ENCODE results near the gene DIO3. TPM values are rescaled to one million over a fixed set of nuclear protein-coding genes. Genes with fewer than 3 reads are reported as not detected.

Gene DIO3
- total and polyA plus RNA-seq, 8 donors = 0.12 to 2.1 (median 0.79) TPM

DNA sequence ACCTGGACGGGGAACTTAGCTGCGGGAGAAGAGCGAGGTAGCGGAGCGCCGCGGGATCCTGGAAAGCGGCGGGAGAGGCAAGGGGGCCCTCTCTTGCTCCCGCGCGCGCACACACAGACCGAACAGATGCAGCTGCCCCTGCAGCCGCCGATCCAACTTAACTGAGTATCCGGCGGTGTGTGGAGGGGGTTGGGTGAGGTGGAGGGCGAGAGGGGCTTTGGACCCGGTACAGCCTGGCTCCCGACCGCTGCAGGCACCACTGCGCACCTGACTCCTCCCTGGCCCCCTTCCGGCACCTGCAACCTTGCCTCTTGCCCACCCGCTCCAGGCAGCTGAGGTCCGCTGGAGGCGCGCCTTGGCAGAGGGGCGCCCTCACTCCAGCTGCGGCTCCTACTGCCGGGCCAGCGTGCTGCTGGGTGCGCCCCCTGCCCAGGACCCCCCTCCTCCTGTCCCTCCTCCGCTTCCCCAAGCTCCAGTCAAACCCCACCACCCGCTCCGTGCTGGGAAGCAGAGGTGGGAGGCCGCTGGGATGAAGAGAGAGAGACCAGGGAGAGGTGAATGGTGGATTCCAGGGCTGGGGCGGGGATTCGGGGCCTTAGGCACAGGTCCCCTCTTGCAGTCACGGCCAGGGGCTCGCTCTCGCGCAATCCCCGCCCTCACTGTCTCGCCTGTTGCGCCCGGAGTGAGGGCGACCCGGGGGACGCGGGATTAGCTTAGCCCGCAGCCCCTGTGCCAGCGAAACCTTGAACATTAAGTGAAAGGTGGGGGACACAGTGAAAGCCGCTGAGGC is 2.6 kb downstream of the DIO3 start:
- peaks cover 0 to 42% (median 11%) of the 10 kb centered on the region in 4 donors for H3K27me3 ChIP-seq
- TF ChIP-seq, protein P1, sequence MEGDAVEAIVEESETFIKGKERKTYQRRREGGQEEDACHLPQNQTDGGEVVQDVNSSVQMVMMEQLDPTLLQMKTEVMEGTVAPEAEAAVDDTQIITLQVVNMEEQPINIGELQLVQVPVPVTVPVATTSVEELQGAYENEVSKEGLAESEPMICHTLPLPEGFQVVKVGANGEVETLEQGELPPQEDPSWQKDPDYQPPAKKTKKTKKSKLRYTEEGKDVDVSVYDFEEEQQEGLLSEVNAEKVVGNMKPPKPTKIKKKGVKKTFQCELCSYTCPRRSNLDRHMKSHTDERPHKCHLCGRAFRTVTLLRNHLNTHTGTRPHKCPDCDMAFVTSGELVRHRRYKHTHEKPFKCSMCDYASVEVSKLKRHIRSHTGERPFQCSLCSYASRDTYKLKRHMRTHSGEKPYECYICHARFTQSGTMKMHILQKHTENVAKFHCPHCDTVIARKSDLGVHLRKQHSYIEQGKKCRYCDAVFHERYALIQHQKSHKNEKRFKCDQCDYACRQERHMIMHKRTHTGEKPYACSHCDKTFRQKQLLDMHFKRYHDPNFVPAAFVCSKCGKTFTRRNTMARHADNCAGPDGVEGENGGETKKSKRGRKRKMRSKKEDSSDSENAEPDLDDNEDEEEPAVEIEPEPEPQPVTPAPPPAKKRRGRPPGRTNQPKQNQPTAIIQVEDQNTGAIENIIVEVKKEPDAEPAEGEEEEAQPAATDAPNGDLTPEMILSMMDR (IDR thresholded peaks at IDR 0.05) = no peak

DNA sequence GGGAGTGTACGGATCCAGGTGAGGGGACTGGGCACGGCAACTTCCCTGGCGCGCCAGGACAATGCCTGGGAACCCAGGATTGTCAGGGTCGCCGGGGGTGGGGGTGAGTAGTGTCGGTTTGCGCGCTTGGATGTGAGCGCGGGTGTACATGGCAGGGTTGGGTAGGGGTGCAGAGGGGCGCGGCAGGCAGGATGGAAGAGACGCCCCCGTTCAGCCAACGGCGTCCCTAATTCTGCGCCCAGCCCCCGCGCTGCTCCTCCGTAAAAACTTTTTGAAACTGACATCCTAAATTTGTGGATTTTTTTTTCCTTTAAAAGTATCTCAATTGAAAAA is 3.1 kb downstream of the DIO3 start:
- intact Hi-C loops (cut with DNase I) = no loop called here
- 4% methylated on average over 21 of the region's 21 CpGs for WGBS, 2 donors
- H3K36me3 ChIP-seq = no peaks in the 10 kb centered on the region
- FAIRE-seq (no peak), DNase-seq (peak in 1 of 6 donors; percentile 38), ATAC-seq (no peak)
- H3K27me3 ChIP-seq = peaks cover 0 to 42% (median 11%) of the 10 kb centered on the region in 4 donors
- no peaks in the 10 kb centered on the region for H3K9me3 ChIP-seq
- no peak overlapping the region for H3K27ac ChIP-seq
- H3K4me3 ChIP-seq = no peak overlapping the region
- TF ChIP-seq, protein P1 (IDR thresholded peaks at IDR 0.05) = no peak
- H3K4me1 ChIP-seq = no peaks in the 10 kb centered on the region

More for the DNA sequence above, 2.6 kb downstream of the DIO3 start:
- no peak overlapping the region for H3K4me3 ChIP-seq
- H3K4me1 ChIP-seq = no peaks in the 10 kb centered on the region
- H3K9me3 ChIP-seq = no peaks in the 10 kb centered on the region
- FAIRE-seq (no peak), DNase-seq (peak in 1 of 6 donors; percentile 58), ATAC-seq (no peak)
- intact Hi-C loops (cut with DNase I) = no loop called here
- 2 to 4% methylated on average over 45 to 54 of the region's 54 CpGs for WGBS, 2 donors
- H3K27ac ChIP-seq = no peak overlapping the region
- no peaks in the 10 kb centered on the region for H3K36me3 ChIP-seq

DNA sequence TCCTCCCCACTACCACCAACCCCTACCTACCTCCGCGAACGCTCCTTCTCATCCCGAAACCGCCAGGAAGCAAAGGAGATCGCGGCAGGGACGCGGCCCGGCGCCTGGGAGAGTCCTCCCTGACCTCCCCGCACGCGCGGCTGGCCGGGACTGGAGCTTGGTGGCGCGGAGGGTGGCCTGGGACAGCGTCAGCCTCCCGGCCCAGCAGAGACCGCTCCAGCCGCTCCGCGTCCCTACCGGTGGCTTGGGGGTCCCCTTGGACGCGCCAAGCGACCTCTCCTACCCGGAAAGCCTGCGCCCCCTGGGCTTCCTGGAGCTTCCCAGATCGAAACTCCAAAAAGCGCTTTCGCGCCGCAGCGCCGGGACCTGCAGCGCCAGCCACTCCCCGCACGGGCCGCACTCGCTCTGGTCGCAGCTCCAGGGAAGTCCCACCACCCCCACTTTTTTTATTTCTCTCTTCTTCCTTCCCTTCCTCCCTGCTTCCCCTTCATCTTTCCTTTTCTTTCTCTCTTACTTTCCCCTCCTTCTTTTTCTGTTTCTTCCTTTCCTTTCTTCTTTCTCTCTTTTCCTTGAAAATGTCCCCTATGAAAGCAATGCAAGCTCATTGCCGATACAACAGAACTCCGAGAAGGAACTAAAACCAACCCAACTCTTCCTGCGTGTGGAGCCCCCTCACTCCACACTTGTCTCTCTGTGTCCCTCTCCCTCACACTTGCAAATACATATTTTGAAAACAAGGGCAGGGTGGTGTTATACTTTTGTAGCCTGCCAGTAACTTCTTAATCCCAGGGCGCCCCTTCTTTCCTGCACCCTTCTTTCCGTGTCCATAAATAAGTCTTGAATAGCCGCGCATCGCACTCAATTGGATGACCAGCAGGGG is 3.8 kb downstream of the DIO3 start:
- H3K36me3 ChIP-seq = no peaks in the 10 kb centered on the region
- DNase-seq = peak in 1 of 6 donors; percentile 52
- peak overlapping the region in 1 of 4 donors; percentile 19 for H3K4me3 ChIP-seq
- H3K27me3 ChIP-seq = peaks cover 0 to 42% (median 11%) of the 10 kb centered on the region in 4 donors
- WGBS, 2 donors = 3% methylated on average over 51 of the region's 51 CpGs
- H3K9me3 ChIP-seq = no peaks in the 10 kb centered on the region
- no peaks in the 10 kb centered on the region for H3K4me1 ChIP-seq
- H3K27ac ChIP-seq = no peak overlapping the region
- FAIRE-seq = no peak
- intact Hi-C loops (cut with DNase I) = no loop called here
- TF ChIP-seq, protein P1 (IDR thresholded peaks at IDR 0.05) = no peak
- ATAC-seq = no peak

DNA sequence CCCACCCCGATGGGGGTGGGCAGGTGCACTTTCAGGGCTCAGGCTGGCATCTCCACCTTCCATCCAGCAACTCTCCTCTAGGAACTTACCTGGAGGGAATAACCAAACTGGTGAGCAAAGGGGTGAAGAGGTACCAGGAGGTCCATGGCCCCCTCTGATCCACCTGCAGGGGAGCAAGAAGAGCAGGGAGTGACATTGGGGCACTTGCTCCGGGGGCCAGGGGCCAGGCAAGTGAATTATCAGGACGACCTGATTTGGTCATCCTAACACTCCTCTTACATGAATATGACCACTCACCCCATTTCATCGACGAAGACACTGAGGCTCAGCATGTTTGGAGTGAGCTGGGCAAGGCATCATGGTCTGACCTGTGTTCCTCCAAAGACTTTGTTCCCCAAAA is 6.0 kb downstream of the DIO3 start:
- Histone ChIP-seq H3K4me1 (no peaks in the 10 kb centered on the region), H3K9me3 (no peaks in the 10 kb centered on the region), H3K36me3 (no peaks in the 10 kb centered on the region), H3K27me3 (peaks cover 0 to 33% (median 6%) of the 10 kb centered on the region in 4 donors), H3K27ac (no peak overlapping the region), H3K4me3 (no peak overlapping the region)
- intact Hi-C loops (cut with DNase I) = no loop called here
- peak in 1 of 6 donors; percentile 13 for DNase-seq
- FAIRE-seq = no peak
- no peak for ATAC-seq
- TF ChIP-seq, protein P1 (IDR thresholded peaks at IDR 0.05) = no peak
- 70 to 81% methylated on average over 5 of the region's 5 CpGs for WGBS, 2 donors
